ENCODE measurements around the gene SMIM22.

SMIM22 gene

DNA sequence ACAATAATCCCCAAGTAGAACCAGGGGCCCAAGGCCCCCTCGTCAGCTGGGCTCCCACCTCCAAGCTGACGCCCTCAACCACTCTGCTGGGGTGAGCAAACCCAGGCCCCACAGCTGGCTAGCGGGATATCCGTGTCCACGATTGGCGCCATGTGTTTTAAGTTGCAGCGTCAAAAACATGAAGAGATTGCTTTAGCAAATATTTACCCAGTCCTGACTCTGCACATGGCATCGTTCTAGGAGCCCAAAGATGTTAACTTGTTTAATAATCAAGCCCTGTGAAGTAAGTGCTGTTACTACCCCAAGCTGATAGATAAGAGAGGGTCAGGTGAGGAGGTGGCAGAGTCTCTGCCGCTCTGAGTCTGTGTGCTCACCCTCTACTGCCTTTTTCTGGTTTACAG is 6.7 kb upstream of the SMIM22 start:
- TF ChIP-seq, protein P1, sequence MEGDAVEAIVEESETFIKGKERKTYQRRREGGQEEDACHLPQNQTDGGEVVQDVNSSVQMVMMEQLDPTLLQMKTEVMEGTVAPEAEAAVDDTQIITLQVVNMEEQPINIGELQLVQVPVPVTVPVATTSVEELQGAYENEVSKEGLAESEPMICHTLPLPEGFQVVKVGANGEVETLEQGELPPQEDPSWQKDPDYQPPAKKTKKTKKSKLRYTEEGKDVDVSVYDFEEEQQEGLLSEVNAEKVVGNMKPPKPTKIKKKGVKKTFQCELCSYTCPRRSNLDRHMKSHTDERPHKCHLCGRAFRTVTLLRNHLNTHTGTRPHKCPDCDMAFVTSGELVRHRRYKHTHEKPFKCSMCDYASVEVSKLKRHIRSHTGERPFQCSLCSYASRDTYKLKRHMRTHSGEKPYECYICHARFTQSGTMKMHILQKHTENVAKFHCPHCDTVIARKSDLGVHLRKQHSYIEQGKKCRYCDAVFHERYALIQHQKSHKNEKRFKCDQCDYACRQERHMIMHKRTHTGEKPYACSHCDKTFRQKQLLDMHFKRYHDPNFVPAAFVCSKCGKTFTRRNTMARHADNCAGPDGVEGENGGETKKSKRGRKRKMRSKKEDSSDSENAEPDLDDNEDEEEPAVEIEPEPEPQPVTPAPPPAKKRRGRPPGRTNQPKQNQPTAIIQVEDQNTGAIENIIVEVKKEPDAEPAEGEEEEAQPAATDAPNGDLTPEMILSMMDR (IDR thresholded peaks at IDR 0.05; ENCODE audit: low read depth, low read length): no peak
- Histone ChIP-seq H3K36me3 (no peaks in the 10 kb centered on the region), H3K9me3 (ENCODE audit: severe bottlenecking) (no peaks in the 10 kb centered on the region), H3K27me3 (ENCODE audit: insufficient read depth, low read depth, severe bottlenecking) (no peaks in the 10 kb centered on the region), H3K4me3 (ENCODE audit: low read depth, low read length) (no peak overlapping the region), H3K27ac (peak overlapping the region; percentile 90)
- no peak for DNase-seq

DNA sequence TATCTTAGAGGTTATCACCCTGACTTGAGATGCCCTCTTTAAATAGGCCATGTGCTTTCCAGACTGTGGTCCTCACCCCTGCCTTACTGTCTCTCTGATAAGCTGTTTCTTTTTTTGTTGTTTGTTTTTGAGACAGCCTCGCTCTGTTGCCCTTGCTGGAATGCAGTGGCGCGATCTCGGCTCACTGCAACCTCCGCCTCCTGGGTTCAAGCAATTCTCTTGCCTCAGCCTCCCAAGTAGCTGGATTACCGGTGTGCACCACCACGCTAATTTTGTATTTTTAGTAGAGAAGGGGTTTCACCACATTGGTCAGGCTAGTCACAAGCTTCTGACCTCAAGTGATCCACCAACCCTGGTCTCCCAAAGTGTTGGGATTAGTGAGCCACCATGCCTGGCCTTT is 6.3 kb upstream of the SMIM22 start:
- H3K36me3 ChIP-seq: no peaks in the 10 kb centered on the region
- TF ChIP-seq, protein P1 (IDR thresholded peaks at IDR 0.05; ENCODE audit: low read depth, low read length): no peak
- no peaks in the 10 kb centered on the region for H3K9me3 ChIP-seq (ENCODE audit: severe bottlenecking)
- H3K27ac ChIP-seq: peak overlapping the region; percentile 90
- no peaks in the 10 kb centered on the region for H3K27me3 ChIP-seq (ENCODE audit: insufficient read depth, low read depth, severe bottlenecking)
- no peak overlapping the region for H3K4me3 ChIP-seq (ENCODE audit: low read depth, low read length)
- DNase-seq: no peak

DNA sequence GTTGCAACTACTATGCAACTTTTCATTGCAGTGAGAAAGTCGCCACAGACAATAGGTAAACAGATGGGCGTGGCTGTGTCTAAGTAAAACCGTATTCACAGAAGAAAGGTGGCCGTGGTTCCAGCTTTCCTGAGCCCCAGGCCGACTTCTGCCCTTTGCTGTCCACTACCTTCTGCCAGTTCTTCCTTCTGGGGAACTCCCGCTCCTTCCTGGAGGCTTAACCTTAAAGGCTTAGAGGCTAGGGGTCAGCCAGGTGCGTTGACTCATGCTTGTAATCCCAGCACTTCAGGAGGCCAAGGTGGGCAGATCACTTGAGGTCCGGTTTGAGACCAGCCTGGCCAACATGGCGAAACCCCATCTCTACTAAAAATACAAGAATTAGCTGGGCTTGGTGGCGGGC is 4.9 kb upstream of the SMIM22 start:
- TF ChIP-seq, protein P1 (IDR thresholded peaks at IDR 0.05; ENCODE audit: low read depth, low read length): no peak
- DNase-seq: peak; percentile 85
- Histone ChIP-seq H3K9me3 (ENCODE audit: severe bottlenecking) (no peaks in the 10 kb centered on the region), H3K27ac (peak overlapping the region; percentile 90), H3K4me3 (ENCODE audit: low read depth, low read length) (no peak overlapping the region), H3K36me3 (peaks cover 6% of the 10 kb centered on the region), H3K27me3 (ENCODE audit: insufficient read depth, low read depth, severe bottlenecking) (no peaks in the 10 kb centered on the region)

DNA sequence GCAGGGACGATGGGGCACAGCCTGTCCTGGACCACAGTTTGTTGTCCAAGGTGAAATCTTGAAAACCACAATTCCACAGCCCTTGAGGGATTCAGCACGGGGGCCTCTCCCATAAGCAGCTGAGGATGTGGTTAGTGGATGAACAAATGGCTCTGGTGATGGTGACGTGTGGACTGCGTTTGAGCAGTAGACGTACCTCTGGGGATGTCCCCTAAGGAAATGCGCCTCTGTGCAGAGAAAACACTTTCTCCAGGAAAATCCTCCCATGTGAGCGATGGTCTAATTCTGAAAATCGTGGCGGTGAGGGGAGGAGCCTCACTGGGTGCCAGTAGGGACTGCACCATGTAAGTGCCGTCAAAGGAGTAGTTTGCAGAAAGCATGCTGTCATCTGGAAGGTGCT is 4.3 kb upstream of the SMIM22 start:
- Histone ChIP-seq H3K27me3 (ENCODE audit: insufficient read depth, low read depth, severe bottlenecking) (no peaks in the 10 kb centered on the region), H3K36me3 (peaks cover 12% of the 10 kb centered on the region), H3K4me3 (ENCODE audit: low read depth, low read length) (no peak overlapping the region), H3K27ac (peak overlapping the region; percentile 90), H3K9me3 (ENCODE audit: severe bottlenecking) (no peaks in the 10 kb centered on the region)
- DNase-seq: no peak
- TF ChIP-seq, protein P1 (IDR thresholded peaks at IDR 0.05; ENCODE audit: low read depth, low read length): no peak

DNA sequence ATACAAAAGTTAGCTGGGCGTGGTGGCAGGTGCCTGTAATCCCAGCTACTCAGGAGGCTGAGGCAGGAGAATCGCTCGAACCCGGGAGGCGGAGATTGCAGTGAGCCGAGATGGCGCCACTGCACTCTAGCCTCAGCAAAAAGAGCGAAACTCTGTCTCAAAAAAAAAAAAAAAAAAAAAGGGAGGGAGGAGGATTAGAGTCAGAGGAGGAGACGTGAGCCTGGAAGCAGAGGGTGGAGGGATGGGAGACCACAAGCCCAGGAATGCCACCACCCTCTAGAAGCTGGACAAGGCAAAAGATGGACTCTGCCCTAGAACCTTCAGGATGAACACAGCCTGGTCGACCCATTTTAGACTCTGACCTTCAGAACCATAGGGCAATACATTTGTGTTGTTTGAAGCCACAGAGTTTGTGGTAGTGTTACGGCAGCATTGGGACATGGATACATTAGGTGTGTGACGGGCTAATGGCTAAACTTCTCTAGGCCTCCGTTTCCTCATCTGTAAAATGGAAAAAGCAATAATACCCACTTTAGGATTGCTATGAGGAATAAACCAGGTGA is 2.1 kb upstream of the SMIM22 start:
- peaks cover 31% of the 10 kb centered on the region for H3K36me3 ChIP-seq
- H3K27me3 ChIP-seq (ENCODE audit: insufficient read depth, low read depth, severe bottlenecking): no peaks in the 10 kb centered on the region
- H3K27ac ChIP-seq: peak overlapping the region; percentile 33
- H3K9me3 ChIP-seq (ENCODE audit: severe bottlenecking): no peaks in the 10 kb centered on the region
- H3K4me3 ChIP-seq (ENCODE audit: low read depth, low read length): no peak overlapping the region
- DNase-seq: peak; percentile 51
- TF ChIP-seq, protein P1 (IDR thresholded peaks at IDR 0.05; ENCODE audit: low read depth, low read length): no peak
